Neural cell (in vitro differentiated cells): ENCODE data around the gene DUOX1.

Experiments used
- EP300 ChIP-seq: fragments of 450-650 bp; conservative IDR thresholded peaks from 2 replicates; pipeline ENCODE4 v1.6.1; 2014; ENCODE audit warnings: antibody characterized with exemption, mild to moderate bottlenecking, moderate library complexity; ENCODE audit not compliant: poor library complexity, severe bottlenecking
- EZH2 ChIP-seq: fragments of 200-600, 300-800 bp; shearing (Covaris generic), sonication (generic); IDR thresholded peaks from 2 replicates; pipeline ENCODE4 v1.6.1; 2014; ENCODE audit warnings: antibody characterized with exemption, low read length, borderline replicate concordance, mild to moderate bottlenecking; ENCODE audit not compliant: insufficient read depth, poor library complexity, severe bottlenecking
- TF ChIP-seq, protein P1 (sequence below): fragments of 450-650 bp; IDR thresholded peaks from 2 replicates; pipeline ENCODE4 v1.5.1; 2014; ENCODE audit warnings: antibody characterized with exemption, mild to moderate bottlenecking, moderate library complexity; ENCODE audit not compliant: poor library complexity, severe bottlenecking

DNA sequence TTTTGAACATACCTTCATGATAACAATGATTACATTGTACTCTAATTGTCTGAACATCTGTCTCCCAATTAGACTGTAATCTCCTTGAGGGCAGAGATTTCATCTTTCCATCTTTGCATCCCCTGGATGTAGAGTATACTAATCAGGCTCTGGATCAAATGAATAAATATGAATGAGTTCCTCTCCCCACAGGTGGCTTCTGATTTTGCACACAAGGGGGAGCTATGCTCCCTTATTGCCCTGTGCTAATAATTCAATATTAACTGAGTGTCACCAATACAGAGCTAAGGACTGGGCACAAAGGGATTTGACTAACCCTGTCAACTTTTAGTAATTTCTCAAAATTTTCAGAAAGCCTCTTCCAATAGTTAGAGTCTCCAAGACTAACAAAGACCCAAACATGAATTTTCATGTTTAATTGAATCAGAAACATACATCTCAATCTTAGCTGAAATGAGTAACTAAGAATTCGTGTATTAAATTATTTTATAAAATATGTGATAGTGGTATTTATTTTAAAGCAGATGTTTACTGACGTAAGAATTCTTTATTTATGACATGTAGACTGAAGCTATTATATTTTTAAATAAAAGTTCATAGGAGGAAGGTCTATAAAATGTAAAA, 3.1 kb upstream of the DUOX1 start:
- TF ChIP-seq, protein P1, sequence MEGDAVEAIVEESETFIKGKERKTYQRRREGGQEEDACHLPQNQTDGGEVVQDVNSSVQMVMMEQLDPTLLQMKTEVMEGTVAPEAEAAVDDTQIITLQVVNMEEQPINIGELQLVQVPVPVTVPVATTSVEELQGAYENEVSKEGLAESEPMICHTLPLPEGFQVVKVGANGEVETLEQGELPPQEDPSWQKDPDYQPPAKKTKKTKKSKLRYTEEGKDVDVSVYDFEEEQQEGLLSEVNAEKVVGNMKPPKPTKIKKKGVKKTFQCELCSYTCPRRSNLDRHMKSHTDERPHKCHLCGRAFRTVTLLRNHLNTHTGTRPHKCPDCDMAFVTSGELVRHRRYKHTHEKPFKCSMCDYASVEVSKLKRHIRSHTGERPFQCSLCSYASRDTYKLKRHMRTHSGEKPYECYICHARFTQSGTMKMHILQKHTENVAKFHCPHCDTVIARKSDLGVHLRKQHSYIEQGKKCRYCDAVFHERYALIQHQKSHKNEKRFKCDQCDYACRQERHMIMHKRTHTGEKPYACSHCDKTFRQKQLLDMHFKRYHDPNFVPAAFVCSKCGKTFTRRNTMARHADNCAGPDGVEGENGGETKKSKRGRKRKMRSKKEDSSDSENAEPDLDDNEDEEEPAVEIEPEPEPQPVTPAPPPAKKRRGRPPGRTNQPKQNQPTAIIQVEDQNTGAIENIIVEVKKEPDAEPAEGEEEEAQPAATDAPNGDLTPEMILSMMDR = no peak
- TF ChIP-seq EZH2 = no peak
- TF ChIP-seq EP300 = no peak
